Peyer's patch (tissue), 4 donors: ENCODE data around the gene RCOR1. TPM values are rescaled to one million over a fixed set of nuclear protein-coding genes. Genes with fewer than 3 reads are reported as not detected.

ENCODE experiments used
- DNase-seq, 3 donors: peaks; one replicate each; pipeline ENCODE4 v3.0.0-alpha.2; 2017 to 2019
- H3K27ac ChIP-seq, 4 donors: fragments of 200-600 bp; sonication (generic); one replicate each; pipeline ENCODE4 v1.5.1; 2016 to 2019
- H3K27me3 ChIP-seq, 2 donors: fragments of 200-600 bp; sonication (generic); one replicate each; pipeline ENCODE4 v1.5.1; 2019
- H3K36me3 ChIP-seq, 3 donors: fragments of 200-600 bp; sonication (generic); one replicate each; pipeline ENCODE4 v1.5.1; 2016 to 2019
- H3K4me1 ChIP-seq, 4 donors: fragments of 200-600 bp; sonication (generic); one replicate each; pipeline ENCODE4 v1.5.1; 2016 to 2019
- H3K4me3 ChIP-seq, 4 donors: fragments of 200-600 bp; sonication (generic); 1 replicate in 3 of 4; 2 replicates in 1 of 4; pipeline ENCODE4 v1.5.1; 2016 to 2019; ENCODE audit warnings: mild to moderate bottlenecking in 1 of 4
- H3K9me3 ChIP-seq, 4 donors: fragments of 200-600 bp; sonication (generic); one replicate each; pipeline ENCODE4 v1.5.1; 2016 to 2019; ENCODE audit warnings: mild to moderate bottlenecking in 1 of 4
- CTCF ChIP-seq, 6 experiments: fragments of 450-650 bp in 4 of 6; fragments of 200-600 bp in 2 of 6; sonication (generic) in 1 of 6; IDR thresholded peaks; one replicate each; pipeline ENCODE4 v1.5.1; 2017 to 2019; ENCODE audit warnings: antibody characterized with exemption in 6 of 6, mild to moderate bottlenecking in 3 of 6, moderate library complexity in 1 of 6
- POLR2A ChIP-seq, 2 donors: fragments of 450-650 bp; IDR thresholded peaks; one replicate each; pipeline ENCODE4 v1.5.1; 2017; ENCODE audit warnings: antibody characterized with exemption in 2 of 2, mild to moderate bottlenecking in 2 of 2, moderate library complexity in 2 of 2
- total RNA-seq, 4 donors: library from RNA; depleted of rRNA; stranded (reverse); fragments of >200 nt; gene quantifications; one replicate each; pipeline ENCODE4 v1.1.0, GENCODE V29; 2016

RCOR1 gene
- total RNA-seq, 4 donors from 2014 or later, result 16.5 to 26.3 (median 21.1) TPM

GRCh38 chr14:102708494-102708893 lies 116.0 kb downstream of the RCOR1 start:
- Histone ChIP-seq H3K4me1 (no peaks in the 10 kb centered on the region), H3K9me3 (no peaks in the 10 kb centered on the region), H3K27ac (no peak overlapping the region), H3K4me3 (no peak overlapping the region), H3K27me3 (no peaks in the 10 kb centered on the region), H3K36me3 (peaks cover 0 to 56% (median 0%) of the 10 kb centered on the region in 3 donors)
- DNase-seq, result no peak
- TF ChIP-seq POLR2A (IDR thresholded peaks at IDR 0.05), result no peak
- no peak for TF ChIP-seq CTCF (IDR thresholded peaks at IDR 0.05)

GRCh38 chr14:102711207-102711606 lies 118.8 kb downstream of the RCOR1 start:
- Histone ChIP-seq H3K4me3 (no peak overlapping the region), H3K9me3 (no peaks in the 10 kb centered on the region), H3K36me3 (peaks cover 0 to 61% (median 0%) of the 10 kb centered on the region in 3 donors), H3K27ac (no peak overlapping the region), H3K27me3 (no peaks in the 10 kb centered on the region), H3K4me1 (no peaks in the 10 kb centered on the region)
- DNase-seq, result no peak
- TF ChIP-seq CTCF (IDR thresholded peaks at IDR 0.05) (no peak), POLR2A (IDR thresholded peaks at IDR 0.05) (no peak)

GRCh38 chr14:102711946-102712345 lies 119.5 kb downstream of the RCOR1 start:
- Histone ChIP-seq H3K27me3 (no peaks in the 10 kb centered on the region), H3K4me1 (no peaks in the 10 kb centered on the region), H3K36me3 (peaks cover 0 to 63% (median 0%) of the 10 kb centered on the region in 3 donors), H3K9me3 (no peaks in the 10 kb centered on the region), H3K27ac (no peak overlapping the region), H3K4me3 (no peak overlapping the region)
- no peak for DNase-seq
- TF ChIP-seq CTCF (IDR thresholded peaks at IDR 0.05) (no peak), POLR2A (IDR thresholded peaks at IDR 0.05) (no peak)

GRCh38 chr14:102717276-102717675 lies 124.8 kb downstream of the RCOR1 start:
- Histone ChIP-seq H3K27ac (no peak overlapping the region), H3K27me3 (no peaks in the 10 kb centered on the region), H3K4me3 (no peak overlapping the region), H3K4me1 (no peaks in the 10 kb centered on the region), H3K36me3 (peaks cover 0 to 60% (median 0%) of the 10 kb centered on the region in 3 donors), H3K9me3 (no peaks in the 10 kb centered on the region)
- no peak for TF ChIP-seq POLR2A (IDR thresholded peaks at IDR 0.05)
- no peak for TF ChIP-seq CTCF (IDR thresholded peaks at IDR 0.05)
- DNase-seq, result no peak

GRCh38 chr14:102722646-102723045 lies 130.2 kb downstream of the RCOR1 start:
- Histone ChIP-seq H3K4me1 (no peaks in the 10 kb centered on the region), H3K9me3 (no peaks in the 10 kb centered on the region), H3K4me3 (no peak overlapping the region), H3K27ac (no peak overlapping the region), H3K36me3 (peaks cover 0 to 87% (median 2%) of the 10 kb centered on the region in 3 donors), H3K27me3 (no peaks in the 10 kb centered on the region)
- DNase-seq, result no peak
- no peak for TF ChIP-seq CTCF (IDR thresholded peaks at IDR 0.05)
- TF ChIP-seq POLR2A (IDR thresholded peaks at IDR 0.05), result no peak

- Histone ChIP-seq H3K27ac (no peak overlapping the region), H3K36me3 (peaks cover 0 to 86% (median 2%) of the 10 kb centered on the region in 3 donors), H3K27me3 (no peaks in the 10 kb centered on the region), H3K9me3 (no peaks in the 10 kb centered on the region), H3K4me1 (no peaks in the 10 kb centered on the region), H3K4me3 (no peak overlapping the region)
- DNase-seq, result no peak
- TF ChIP-seq POLR2A (IDR thresholded peaks at IDR 0.05) (no peak), CTCF (IDR thresholded peaks at IDR 0.05) (no peak)
Observed at GRCh38 chr14:102723650-102724049, 131.2 kb downstream of the RCOR1 start.
